Measurements from ENCODE around the gene ZNF76. TPM values are rescaled to one million over a fixed set of nuclear protein-coding genes. Genes with fewer than 3 reads are reported as not detected.
A peak's percentile ranks its signal among the peaks of the same experiment; 100 is the strongest.

The ZNF76 gene
- total and polyA plus RNA-seq, 2 of the 8 experiments (the other 6 are each of a cell fraction or from before 2014, with no cell fraction given): 17.9 to 23.9 TPM

- Histone ChIP-seq H3K56ac (replicated peaks; ENCODE audit: insufficient read length, low read depth, low read length) (no peak overlapping the region), H2BK120ac (replicated peaks; ENCODE audit: low read depth, low read length) (no peak overlapping the region), H3K9me3 (ENCODE audit: insufficient read depth in 2 of 2, low read depth in 1 of 2, low read length in 1 of 2) (no peaks in the 10 kb centered on the region), H2BK20ac (ENCODE audit: low read length) (no peak overlapping the region), H3K14ac (ENCODE audit: insufficient read length) (no peak overlapping the region), H4K8ac (ENCODE audit: extremely low read depth, insufficient read depth, low read length) (no peak overlapping the region), H2BK15ac (ENCODE audit: low read length) (no peak overlapping the region), H3K4me1 (replicated peaks in 1 of 4; ENCODE audit: control insufficient read depth in 3 of 4, insufficient read depth in 4 of 4, low read length in 3 of 4) (peaks cover 7 to 41% (median 29%) of the 10 kb centered on the region in 4 experiments), H2BK5ac (ENCODE audit: low read depth, low read length) (no peak overlapping the region), H4K20me1 (replicated peaks in 1 of 2; ENCODE audit: control insufficient read depth in 1 of 2, insufficient read depth in 2 of 2, low read length in 2 of 2) (peaks cover 2 to 19% of the 10 kb centered on the region in 2 experiments), H3K23ac (ENCODE audit: insufficient read length) (no peak overlapping the region), H2AK5ac (ENCODE audit: low read depth, low read length) (no peak overlapping the region), H2BK12ac (ENCODE audit: low read depth, low read length) (no peak overlapping the region), H3K79me2 (ENCODE audit: control insufficient read depth in 1 of 2, insufficient read depth in 2 of 2, low read length in 2 of 2) (no peaks in the 10 kb centered on the region), H3K4ac (replicated peaks; ENCODE audit: insufficient read length, low read depth, low read length) (no peak overlapping the region), H3K27me3 (replicated peaks in 1 of 4; ENCODE audit: control insufficient read depth in 3 of 4, extremely low read depth in 1 of 4, insufficient read depth in 3 of 4, low read length in 3 of 4) (peaks cover 20 to 72% (median 54%) of the 10 kb centered on the region in 4 experiments), H4K91ac (replicated peaks; ENCODE audit: insufficient read length, low read length) (no peak overlapping the region), H3K36me3 (ENCODE audit: control insufficient read depth in 2 of 4, insufficient read depth in 4 of 4, low read length in 3 of 4) (no peaks in the 10 kb centered on the region), H2AFZ (ENCODE audit: low read length) (no peak overlapping the region), H3K9ac (replicated peaks in 1 of 4; ENCODE audit: extremely low read depth in 1 of 4, low read depth in 3 of 4, low read length in 3 of 4) (no peak overlapping the region), H3K23me2 (ENCODE audit: low read depth, low read length) (peaks cover 17% of the 10 kb centered on the region; the same call in 1 of the 2 replicates), H3K4me2 (ENCODE audit: insufficient read depth in 1 of 2, low read depth in 2 of 2, low read length in 2 of 2) (peak overlapping the region in 1 of 2 experiments; percentile 92; a peak in 1 of 4 replicates), H3K79me1 (ENCODE audit: low read depth, low read length) (no peaks in the 10 kb centered on the region), H4K5ac (ENCODE audit: insufficient read length, low read depth, low read length) (no peak overlapping the region), H3K18ac (ENCODE audit: extremely low read depth, low read length) (no peak overlapping the region), H3K27ac (ENCODE audit: low read depth, low read length) (no peak overlapping the region), H3K4me3 (ENCODE audit: extremely low read depth in 1 of 4, insufficient read depth in 2 of 4, low read depth in 3 of 4, low read length in 4 of 4) (no peak overlapping the region)
- CTCF ChIA-PET (ENCODE audit: partially characterized antibody): interaction anchor here (7.8 to 19.1 kb wide), 2 partner anchors 16 to 24 kb away, joined by 59 to 219 read pairs; no protein-coding TSS in a partner anchor
- DNase-seq (ENCODE audit: low read depth in 1 of 2, low spot score in 2 of 2) (no peak), FAIRE-seq (no peak)
- POLR2A ChIA-PET (ENCODE audit: partially characterized antibody): interaction anchor here (1.8 to 2.5 kb wide), 3 partner anchors 7 to 23 kb away, joined by 4 to 9 read pairs (median 6); no protein-coding TSS in a partner anchor
- 93% methylated on average over 1 of the region's 1 CpG; no CpG with 5 or more reads in 1 of the 2 experiments for WGBS, 2 experiments (ENCODE audit: extremely low coverage in 1 of 2, insufficient coverage in 1 of 2, insufficient read length in 1 of 2, insufficient replicate concordance in 2 of 2, low coverage in 1 of 2, low lambda C conversion rate in 2 of 2, missing lambda C conversion rate in 1 of 2)
- no peak for TF ChIP-seq YY1 (IDR thresholded peaks at IDR 0.05; ENCODE audit: low read depth, low read length)
- TF ChIP-seq CREB1 (IDR thresholded peaks at IDR 0.05): no peak
- no peak for TF ChIP-seq HDAC2 (IDR thresholded peaks at IDR 0.05; ENCODE audit: borderline replicate concordance in 1 of 2, low read depth in 2 of 2, low read length in 2 of 2)
- TF ChIP-seq RAD21 (IDR thresholded peaks at IDR 0.05 in 1 of 2, conservative IDR thresholded peaks at IDR 0.05 in 1 of 2; ENCODE audit: low read depth in 2 of 2, low read length in 2 of 2): no peak
- no peak for TF ChIP-seq CHD2 (IDR thresholded peaks at IDR 0.05; ENCODE audit: low read length)
- TF ChIP-seq KDM1A (IDR thresholded peaks at IDR 0.05; ENCODE audit: borderline replicate concordance, low read length): no peak
- no peak for TF ChIP-seq RNF2 (IDR thresholded peaks at IDR 0.05; ENCODE audit: borderline replicate concordance, low read depth, low read length, missing control alignments, poor library complexity, severe bottlenecking)
- TF ChIP-seq, protein P1, sequence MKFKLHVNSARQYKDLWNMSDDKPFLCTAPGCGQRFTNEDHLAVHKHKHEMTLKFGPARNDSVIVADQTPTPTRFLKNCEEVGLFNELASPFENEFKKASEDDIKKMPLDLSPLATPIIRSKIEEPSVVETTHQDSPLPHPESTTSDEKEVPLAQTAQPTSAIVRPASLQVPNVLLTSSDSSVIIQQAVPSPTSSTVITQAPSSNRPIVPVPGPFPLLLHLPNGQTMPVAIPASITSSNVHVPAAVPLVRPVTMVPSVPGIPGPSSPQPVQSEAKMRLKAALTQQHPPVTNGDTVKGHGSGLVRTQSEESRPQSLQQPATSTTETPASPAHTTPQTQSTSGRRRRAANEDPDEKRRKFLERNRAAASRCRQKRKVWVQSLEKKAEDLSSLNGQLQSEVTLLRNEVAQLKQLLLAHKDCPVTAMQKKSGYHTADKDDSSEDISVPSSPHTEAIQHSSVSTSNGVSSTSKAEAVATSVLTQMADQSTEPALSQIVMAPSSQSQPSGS (IDR thresholded peaks at IDR 0.05; ENCODE audit: low read length): no peak
Measured at GRCh38 chr6:35216412-35216732, 43.2 kb upstream of the ZNF76 start.
